NCI-H146 treated with DMSO at 0.1 percent for 48 hours (cell line): ENCODE measurements around the gene NF1.

ENCODE experiments used
- DNase-seq: peaks from one replicate; lab custom pipeline; 2025; ENCODE audit not compliant: unreplicated experiment; lab: John Stamatoyannopoulos, UW

The NF1 gene

GRCh38 chr17:31422443-31422842, 327.7 kb downstream of the NF1 start:
- DNase-seq, result no peak

GRCh38 chr17:31424944-31425281, 330.1 kb downstream of the NF1 start:
- no peak for DNase-seq

- DNase-seq, result peak; percentile 19
These were observed 330.7 kb downstream of the NF1 start for GRCh38 chr17:31425282-31426040.
